ENCODE data around the gene GTF2I.
"Not testable (repeated sequence)": the region's sequence is repeated elsewhere in the genome, so short reads cannot be mapped to it uniquely, and the experiment has no call there.

The GTF2I gene

GRCh38 chr7:74656837-74657691 is 454 bp upstream of the GTF2I start:
- DNase-seq (ENCODE audit: low spot score): peak; percentile 94

GRCh38 chr7:74658178-74659004 is 873 bp downstream of the GTF2I start:
- peak; percentile 90 for DNase-seq (ENCODE audit: low spot score)

- DNase-seq (ENCODE audit: low spot score): not testable (repeated sequence)
Observed at GRCh38 chr7:74660202-74660601, 2.7 kb downstream of the GTF2I start.

GRCh38 chr7:74661836-74662794 is 4.6 kb downstream of the GTF2I start:
- DNase-seq (ENCODE audit: low spot score): not testable (repeated sequence)

- no peak for DNase-seq (ENCODE audit: low spot score)
Observed at GRCh38 chr7:74665296-74665938, 7.9 kb downstream of the GTF2I start.

- DNase-seq (ENCODE audit: low spot score): not testable (repeated sequence)
Observed at GRCh38 chr7:74667013-74667412, 9.5 kb downstream of the GTF2I start.

- DNase-seq (ENCODE audit: low spot score): not testable (repeated sequence)
Observed at GRCh38 chr7:74667520-74667919, 10.0 kb downstream of the GTF2I start.

GRCh38 chr7:74671602-74672001 is 14.1 kb downstream of the GTF2I start:
- DNase-seq (ENCODE audit: low spot score): no peak

GRCh38 chr7:74672343-74672915 is 14.9 kb downstream of the GTF2I start:
- no peak for DNase-seq (ENCODE audit: low spot score)

GRCh38 chr7:74674166-74674565 is 16.6 kb downstream of the GTF2I start:
- DNase-seq (ENCODE audit: low spot score): no peak

GRCh38 chr7:74682829-74683228 is 25.3 kb downstream of the GTF2I start:
- no peak for DNase-seq (ENCODE audit: low spot score)

GRCh38 chr7:74683799-74684198 is 26.3 kb downstream of the GTF2I start:
- no peak for DNase-seq (ENCODE audit: low spot score)

GRCh38 chr7:74684473-74684872 is 27.0 kb downstream of the GTF2I start:
- no peak for DNase-seq (ENCODE audit: low spot score)

GRCh38 chr7:74684921-74685320 is 27.4 kb downstream of the GTF2I start:
- DNase-seq (ENCODE audit: low spot score): no peak

- DNase-seq (ENCODE audit: low spot score): no peak
Observed at GRCh38 chr7:74690474-74690873, 33.0 kb downstream of the GTF2I start.

GRCh38 chr7:74704419-74704818 is 46.9 kb downstream of the GTF2I start:
- DNase-seq (ENCODE audit: low spot score): not testable (repeated sequence)

GRCh38 chr7:74707238-74707637 is 49.7 kb downstream of the GTF2I start:
- no peak for DNase-seq (ENCODE audit: low spot score)

GRCh38 chr7:74708569-74709275 is 51.2 kb downstream of the GTF2I start:
- no peak for DNase-seq (ENCODE audit: low spot score)

- DNase-seq (ENCODE audit: low spot score): peak; percentile 40
Observed at GRCh38 chr7:74709880-74710671, 52.6 kb downstream of the GTF2I start.

Data from pons (tissue), 1 donor.